ENCODE results near the gene RIPK1. TPM values are rescaled to one million over a fixed set of nuclear protein-coding genes. Genes with fewer than 3 reads are reported as not detected.

The RIPK1 gene
- 25.7 and 26.6 TPM in 2 replicates for total RNA-seq

GRCh38 chr6:3068329-3069214 lies at the start of gene RIPK1:
Gene RIPK1, plus strand, starts transcription at chr6:3068494. Its CDS starts 8,330 bp downstream, at chr6:3076824.

GRCh38 chr6:3118353-3119039 lies 50.2 kb downstream of the RIPK1 start, which contains the start of gene BPHL:
Gene BPHL, plus strand, starts transcription at chr6:3118711. Its CDS starts 30 bp downstream, at chr6:3118741.

GRCh38 chr6:3157131-3157933 lies 89.0 kb downstream of the RIPK1 start, which contains the start of gene TUBB2A:
Gene TUBB2A, minus strand, starts transcription at chr6:3157544. Its CDS starts 81 bp downstream, at chr6:3157463.

Other genes starting within 250 kb of the RIPK1 start
- 18.7 and 30.8 TPM in 2 replicates for gene SERPINB1, start 226.6 kb upstream of the RIPK1 start, total RNA-seq
- gene SERPINB9, start 165.2 kb upstream of the RIPK1 start, total RNA-seq: 4.4 and 4.8 TPM in 2 replicates
- 105 and 148 TPM in 2 replicates for gene SERPINB6, start 96.9 kb upstream of the RIPK1 start, total RNA-seq
- gene NQO2, start 68.6 kb upstream of the RIPK1 start, total RNA-seq: 29.5 and 31.9 TPM in 2 replicates
- gene BPHL, start 50.2 kb downstream of the RIPK1 start, total RNA-seq: 19.2 and 24.4 TPM in 2 replicates
- gene TUBB2A, start 89.0 kb downstream of the RIPK1 start, total RNA-seq: 63.1 and 116 TPM in 2 replicates
- 4.0 and 4.1 TPM in 2 replicates for gene TUBB2B, start 159.2 kb downstream of the RIPK1 start, total RNA-seq
- gene PSMG4, start 190.5 kb downstream of the RIPK1 start, total RNA-seq: 31.7 and 35.2 TPM in 2 replicates

All from smooth muscle cell of trachea (primary cell).